Ectodermal cell (in vitro differentiated cells): ENCODE results near the gene TNNI3. TPM values are rescaled to one million over a fixed set of nuclear protein-coding genes. Genes with fewer than 3 reads are reported as not detected.
"Not testable (repeated sequence)": the region's sequence is repeated elsewhere in the genome, so short reads cannot be mapped to it uniquely, and the experiment has no call there.

Experiments
- H3K27ac ChIP-seq: 2 replicates; pipeline ENCODE4 v1.7.0; 2013; ENCODE audit warnings: mild to moderate bottlenecking, low read depth, low read length; ENCODE audit not compliant: insufficient read depth, poor library complexity, severe bottlenecking
- H3K27me3 ChIP-seq: 2 replicates; pipeline ENCODE4 v1.7.0; 2013; ENCODE audit warnings: mild to moderate bottlenecking, low read length; ENCODE audit not compliant: insufficient read depth, control insufficient read depth, poor library complexity, severe bottlenecking
- H3K36me3 ChIP-seq: one replicate; pipeline ENCODE4 v1.7.0; 2013; ENCODE audit warnings: low read length; ENCODE audit not compliant: control insufficient read depth, insufficient read depth
- H3K4me1 ChIP-seq: one replicate; pipeline ENCODE4 v1.7.0; 2013; ENCODE audit warnings: low read length; ENCODE audit not compliant: control insufficient read depth, insufficient read depth
- H3K4me3 ChIP-seq: 2 replicates; pipeline ENCODE4 v1.7.0; 2013; ENCODE audit warnings: low read depth, low read length, control low read depth; ENCODE audit not compliant: insufficient read depth
- H3K9me3 ChIP-seq: 2 replicates; pipeline ENCODE4 v1.7.0; 2013; ENCODE audit warnings: mild to moderate bottlenecking, low read length, moderate library complexity; ENCODE audit not compliant: control insufficient read depth
- WGBS, 2 experiments: methylation state at CpG; one replicate each; pipeline ENCODE4 v1.1.7; 2013; ENCODE audit warnings: missing lambda C conversion rate in 2 of 2; 5-methylcytosine and 5-hydroxymethylcytosine counted together
- polyA plus RNA-seq, 4 experiments: library from polyadenylated mRNA; stranded (reverse); fragments of 50-300 nt; gene quantifications; one replicate each; pipeline ENCODE4 v1.2.3, GENCODE V29; 2013

TNNI3 gene
- 15.6 TPM for polyA plus RNA-seq (2013, experiment 1 of 4)
- 19.8 TPM for polyA plus RNA-seq (2013, experiment 2 of 4)
- 20.2 TPM for polyA plus RNA-seq (2013, experiment 3 of 4)
- polyA plus RNA-seq (2013, experiment 4 of 4) = 27.5 TPM

GRCh38 chr19:55157064-55157908, at the start of gene TNNI3:
TSS of gene TNNI3 (minus strand) at chr19:55157732. CDS start at chr19:55157589, 143 bp downstream.
- no peak within 1 kb of the TSS for H3K27ac ChIP-seq
- WGBS, 2 experiments = 83 to 86% methylated on average over 39 of the region's 39 CpGs
- H3K4me3 ChIP-seq = peak within 1 kb of the TSS; percentile 44
- H3K9me3 ChIP-seq = no peaks in the 10 kb centered on the region
- no peaks in the 10 kb centered on the region for H3K36me3 ChIP-seq
- peaks cover 13% of the 10 kb centered on the region for H3K27me3 ChIP-seq
- H3K4me1 ChIP-seq = peaks cover 17% of the 10 kb centered on the region

- H3K4me1 ChIP-seq = peaks cover 2% of the 10 kb centered on the region
- H3K9me3 ChIP-seq = no peaks in the 10 kb centered on the region
- H3K27me3 ChIP-seq = no peaks in the 10 kb centered on the region
- no peaks in the 10 kb centered on the region for H3K36me3 ChIP-seq
- no peak overlapping the region for H3K27ac ChIP-seq
- no peak overlapping the region for H3K4me3 ChIP-seq
- 38 to 41% methylated on average over 29 of the region's 29 CpGs for WGBS, 2 experiments
Observed at GRCh38 chr19:55206664-55207500, 49.4 kb upstream of the TNNI3 start.

- 85 to 86% methylated on average over 10 of the region's 10 CpGs for WGBS, 2 experiments
- H3K4me3 ChIP-seq, H3K36me3 ChIP-seq: not testable (repeated sequence)
Observed at GRCh38 chr19:55202199-55202598, 44.7 kb upstream of the TNNI3 start.

GRCh38 chr19:55199620-55200204, 42.2 kb upstream of the TNNI3 start:
- no peaks in the 10 kb centered on the region for H3K4me1 ChIP-seq

More at GRCh38 chr19:55202199-55202598, 44.7 kb upstream of the TNNI3 start:
- H3K27me3 ChIP-seq, H3K27ac ChIP-seq, H3K9me3 ChIP-seq, H3K4me1 ChIP-seq: not testable (repeated sequence)

GRCh38 chr19:55198651-55199050, 41.1 kb upstream of the TNNI3 start:
- Histone ChIP-seq H3K4me1 (no peaks in the 10 kb centered on the region), H3K36me3 (no peaks in the 10 kb centered on the region), H3K27ac (no peak overlapping the region), H3K9me3 (no peaks in the 10 kb centered on the region), H3K4me3 (no peak overlapping the region), H3K27me3 (no peaks in the 10 kb centered on the region)
- 80 to 82% methylated on average over 5 of the region's 5 CpGs for WGBS, 2 experiments

More at GRCh38 chr19:55199620-55200204, 42.2 kb upstream of the TNNI3 start:
- Histone ChIP-seq H3K4me3 (no peak overlapping the region), H3K9me3 (no peaks in the 10 kb centered on the region), H3K36me3 (no peaks in the 10 kb centered on the region), H3K27me3 (no peaks in the 10 kb centered on the region), H3K27ac (no peak overlapping the region)
- 78 to 84% methylated on average over 5 of the region's 5 CpGs for WGBS, 2 experiments

GRCh38 chr19:55197528-55197927, 40.0 kb upstream of the TNNI3 start:
- no peaks in the 10 kb centered on the region for H3K36me3 ChIP-seq
- no peak overlapping the region for H3K4me3 ChIP-seq
- WGBS, 2 experiments = 75 to 77% methylated on average over 4 of the region's 4 CpGs
- no peak overlapping the region for H3K27ac ChIP-seq
- H3K9me3 ChIP-seq = no peaks in the 10 kb centered on the region
- H3K27me3 ChIP-seq = no peaks in the 10 kb centered on the region
- no peaks in the 10 kb centered on the region for H3K4me1 ChIP-seq

GRCh38 chr19:55196803-55197202, 39.3 kb upstream of the TNNI3 start:
- H3K36me3 ChIP-seq = no peaks in the 10 kb centered on the region
- no peaks in the 10 kb centered on the region for H3K27me3 ChIP-seq
- H3K9me3 ChIP-seq = no peaks in the 10 kb centered on the region
- H3K4me1 ChIP-seq = no peaks in the 10 kb centered on the region
- no peak overlapping the region for H3K4me3 ChIP-seq
- H3K27ac ChIP-seq = no peak overlapping the region
- 92% methylated on average over 10 of the region's 10 CpGs for WGBS, 2 experiments

GRCh38 chr19:55193481-55193880, 35.9 kb upstream of the TNNI3 start:
- H3K9me3 ChIP-seq = no peaks in the 10 kb centered on the region

GRCh38 chr19:55189403-55189835, 31.9 kb upstream of the TNNI3 start:
- H3K4me3 ChIP-seq = no peak overlapping the region
- no peak overlapping the region for H3K27ac ChIP-seq
- H3K4me1 ChIP-seq = no peaks in the 10 kb centered on the region
- H3K27me3 ChIP-seq = no peaks in the 10 kb centered on the region
- 78 to 79% methylated on average over 15 of the region's 15 CpGs for WGBS, 2 experiments
- no peaks in the 10 kb centered on the region for H3K9me3 ChIP-seq
- H3K36me3 ChIP-seq = no peaks in the 10 kb centered on the region

More at GRCh38 chr19:55193481-55193880, 35.9 kb upstream of the TNNI3 start:
- no peaks in the 10 kb centered on the region for H3K36me3 ChIP-seq
- no peak overlapping the region for H3K27ac ChIP-seq
- H3K4me3 ChIP-seq = no peak overlapping the region
- H3K4me1 ChIP-seq = no peaks in the 10 kb centered on the region
- no peaks in the 10 kb centered on the region for H3K27me3 ChIP-seq
- WGBS, 2 experiments = 90 to 91% methylated on average over 12 of the region's 12 CpGs
